ENCODE data around the gene MGAT5B.

DNA sequence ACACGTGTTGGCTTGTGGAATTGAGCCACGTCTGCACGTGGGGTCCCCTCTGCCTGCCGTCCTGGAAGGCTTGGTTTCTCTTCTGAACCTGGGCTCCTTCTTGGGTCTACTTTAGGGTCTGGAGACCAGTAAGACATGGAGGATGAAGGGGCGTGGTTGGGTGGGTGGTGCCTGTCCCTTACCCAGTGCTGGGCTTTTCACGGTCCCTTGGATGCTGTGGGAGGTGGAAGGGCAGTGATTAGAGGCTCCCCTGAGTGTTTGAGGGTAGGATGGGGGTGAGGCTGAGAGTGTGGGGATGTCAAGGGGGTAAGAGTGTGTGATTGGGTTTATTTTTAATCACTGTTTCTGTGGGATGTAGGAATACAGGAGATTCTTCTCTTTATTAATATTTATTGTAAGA is 38.3 kb downstream of the MGAT5B start:
- TF ChIP-seq, protein P1, sequence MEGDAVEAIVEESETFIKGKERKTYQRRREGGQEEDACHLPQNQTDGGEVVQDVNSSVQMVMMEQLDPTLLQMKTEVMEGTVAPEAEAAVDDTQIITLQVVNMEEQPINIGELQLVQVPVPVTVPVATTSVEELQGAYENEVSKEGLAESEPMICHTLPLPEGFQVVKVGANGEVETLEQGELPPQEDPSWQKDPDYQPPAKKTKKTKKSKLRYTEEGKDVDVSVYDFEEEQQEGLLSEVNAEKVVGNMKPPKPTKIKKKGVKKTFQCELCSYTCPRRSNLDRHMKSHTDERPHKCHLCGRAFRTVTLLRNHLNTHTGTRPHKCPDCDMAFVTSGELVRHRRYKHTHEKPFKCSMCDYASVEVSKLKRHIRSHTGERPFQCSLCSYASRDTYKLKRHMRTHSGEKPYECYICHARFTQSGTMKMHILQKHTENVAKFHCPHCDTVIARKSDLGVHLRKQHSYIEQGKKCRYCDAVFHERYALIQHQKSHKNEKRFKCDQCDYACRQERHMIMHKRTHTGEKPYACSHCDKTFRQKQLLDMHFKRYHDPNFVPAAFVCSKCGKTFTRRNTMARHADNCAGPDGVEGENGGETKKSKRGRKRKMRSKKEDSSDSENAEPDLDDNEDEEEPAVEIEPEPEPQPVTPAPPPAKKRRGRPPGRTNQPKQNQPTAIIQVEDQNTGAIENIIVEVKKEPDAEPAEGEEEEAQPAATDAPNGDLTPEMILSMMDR (IDR thresholded peaks at IDR 0.05; ENCODE audit: low read length), result no peak
- no peak for TF ChIP-seq EZH2 (optimal IDR thresholded peaks at IDR 0.05; ENCODE audit: low read depth, low read length)
